Natural killer cell (primary cell): ENCODE data around the gene PTPRA. TPM values are rescaled to one million over a fixed set of nuclear protein-coding genes. Genes with fewer than 3 reads are reported as not detected.
A peak's percentile ranks its signal among the peaks of the same experiment; 100 is the strongest.

Source experiments
- ATAC-seq, 3 donors: fragments of 150-1000 bp in 2 of 3; fragments of 200-7000 bp in 1 of 3; cut with Tn5 transposase; 1 replicate in 1 of 3; 2 replicates in 2 of 3; pipeline ENCODE4 v1.10.0; 2021; ENCODE audit warnings: mild to moderate bottlenecking in 2 of 3, moderate library complexity in 2 of 3
- DNase-seq, 2 donors: peaks; one replicate each; pipeline versions ENCODE4 v3.0.0 to v3.0.0-alpha.2; 2013 to 2021; ENCODE audit warnings: mixed read lengths in 1 of 2
- H3K27ac ChIP-seq: one replicate; pipeline ENCODE4 v1.5.1; 2013; ENCODE audit warnings: mild to moderate bottlenecking, low read length
- H3K27me3 ChIP-seq: one replicate; pipeline ENCODE4 v1.6.1; 2013; ENCODE audit warnings: low read length; ENCODE audit not compliant: control insufficient read depth, insufficient read depth
- H3K36me3 ChIP-seq: one replicate; pipeline ENCODE4 v1.6.1; 2013; ENCODE audit warnings: low read length; ENCODE audit not compliant: control insufficient read depth, insufficient read depth
- H3K4me1 ChIP-seq: one replicate; pipeline ENCODE4 v1.6.1; 2013; ENCODE audit warnings: low read length; ENCODE audit not compliant: control insufficient read depth, insufficient read depth
- H3K4me3 ChIP-seq: one replicate; pipeline ENCODE4 v1.5.1; 2013; ENCODE audit warnings: low read length
- H3K9me3 ChIP-seq: one replicate; pipeline ENCODE4 v1.6.1; 2013; ENCODE audit warnings: low read length; ENCODE audit not compliant: control insufficient read depth, insufficient read depth
- H3K27ac Mint-ChIP-seq, 2 donors: one replicate each; pipeline ENCODE4 v1.8.0; 2022; ENCODE audit warnings: mild to moderate bottlenecking in 2 of 2, mixed read lengths in 2 of 2, moderate library complexity in 1 of 2
- H3K27me3 Mint-ChIP-seq, 2 donors: one replicate each; pipeline ENCODE4 v1.8.0; 2022; ENCODE audit warnings: low read depth in 2 of 2, mixed read lengths in 2 of 2
- H3K36me3 Mint-ChIP-seq: one replicate; pipeline ENCODE4 v1.8.0; 2022; ENCODE audit warnings: mixed read lengths
- H3K4me1 Mint-ChIP-seq, 2 donors: one replicate each; pipeline ENCODE4 v1.8.0; 2022; ENCODE audit warnings: mixed read lengths in 2 of 2
- H3K4me3 Mint-ChIP-seq: one replicate; pipeline ENCODE4 v1.8.0; 2022; ENCODE audit warnings: mild to moderate bottlenecking, moderate library complexity, mixed read lengths
- H3K9me3 Mint-ChIP-seq, 2 donors: one replicate each; pipeline ENCODE4 v1.8.0; 2022; ENCODE audit warnings: mixed read lengths in 2 of 2
- WGBS: methylation state at CpG from one replicate; pipeline ENCODE4 v1.1.7; 2013; ENCODE audit warnings: missing lambda C conversion rate; ENCODE audit not compliant: insufficient coverage; 5-methylcytosine and 5-hydroxymethylcytosine counted together
- intact Hi-C: fragments of 100-400 bp; cut with micrococcal nuclease; formaldehyde crosslinking; loops from one replicate; pipeline ENCODE4 v1.14.2; 2022
- total RNA-seq, 4 donors: library from RNA; stranded (reverse); fragments of 120-200 nt in 1 of 4; gene quantifications; one replicate each; pipeline versions ENCODE4 v1.2.3 to v1.2.4, GENCODE V29; 2013 to 2022
- TF ChIP-seq, protein P1 (sequence below): fragments of 200-600 bp; IDR thresholded peaks from one replicate; pipeline ENCODE4 v1.8.0; 2022; ENCODE audit warnings: antibody characterized with exemption

The PTPRA gene
- total RNA-seq, 3 donors from 2014 or later (not counting 1 experiment from before 2014, with no cell fraction given): 125 to 172 (median 141) TPM

DNA sequence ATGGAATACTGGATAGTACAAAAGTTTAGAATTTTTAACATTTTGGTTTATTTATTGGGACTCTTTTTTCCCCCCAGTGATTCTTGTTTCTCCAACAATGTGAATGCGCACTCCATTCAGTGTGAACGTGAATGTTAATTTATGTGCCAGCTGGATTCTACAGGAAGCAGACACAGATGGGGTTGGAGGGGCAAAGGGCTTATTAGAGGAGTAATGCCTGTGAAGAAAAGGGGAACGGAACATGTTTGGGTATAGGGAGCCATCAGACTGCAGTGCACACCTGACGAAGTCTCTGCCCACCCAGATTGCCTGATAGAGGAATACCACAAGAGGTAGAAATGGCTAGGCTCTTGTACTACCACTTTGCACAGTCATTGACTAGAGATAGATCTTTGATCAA, 48.2 kb downstream of the PTPRA start:
- 67% methylated on average over 4 of the region's 4 CpGs for WGBS
- ATAC-seq: no peak

DNA sequence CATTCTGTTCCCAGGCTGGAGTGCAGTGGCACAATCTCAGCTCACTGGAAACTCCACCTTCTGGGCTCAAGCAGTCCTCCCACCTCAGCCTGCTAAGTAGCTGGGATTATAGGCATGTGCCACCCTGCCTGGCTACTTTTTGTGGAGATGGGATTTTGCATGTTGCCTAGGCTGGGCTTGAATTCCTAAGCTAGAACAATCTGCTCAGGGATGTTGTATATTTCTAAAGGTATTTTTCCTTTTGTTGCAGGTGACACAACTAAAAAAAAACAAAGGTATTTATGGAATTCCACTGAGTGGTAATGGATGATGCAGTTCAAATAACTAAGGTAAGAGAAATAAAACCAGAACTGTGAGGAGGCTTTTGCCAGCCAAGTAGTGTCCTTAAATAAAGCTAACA, 49.7 kb downstream of the PTPRA start:
- Histone ChIP-seq H3K4me1 (no peaks in the 10 kb centered on the region), H3K27me3 (no peaks in the 10 kb centered on the region), H3K9me3 (no peaks in the 10 kb centered on the region), H3K4me3 (no peak overlapping the region), H3K27ac (no peak overlapping the region), H3K36me3 (peaks cover 15% of the 10 kb centered on the region)
- no peak overlapping the region for H3K27ac Mint-ChIP-seq
- ATAC-seq (no peak), DNase-seq (no peak)
- peaks cover 6% of the 10 kb centered on the region for H3K36me3 Mint-ChIP-seq
- TF ChIP-seq, protein P1, sequence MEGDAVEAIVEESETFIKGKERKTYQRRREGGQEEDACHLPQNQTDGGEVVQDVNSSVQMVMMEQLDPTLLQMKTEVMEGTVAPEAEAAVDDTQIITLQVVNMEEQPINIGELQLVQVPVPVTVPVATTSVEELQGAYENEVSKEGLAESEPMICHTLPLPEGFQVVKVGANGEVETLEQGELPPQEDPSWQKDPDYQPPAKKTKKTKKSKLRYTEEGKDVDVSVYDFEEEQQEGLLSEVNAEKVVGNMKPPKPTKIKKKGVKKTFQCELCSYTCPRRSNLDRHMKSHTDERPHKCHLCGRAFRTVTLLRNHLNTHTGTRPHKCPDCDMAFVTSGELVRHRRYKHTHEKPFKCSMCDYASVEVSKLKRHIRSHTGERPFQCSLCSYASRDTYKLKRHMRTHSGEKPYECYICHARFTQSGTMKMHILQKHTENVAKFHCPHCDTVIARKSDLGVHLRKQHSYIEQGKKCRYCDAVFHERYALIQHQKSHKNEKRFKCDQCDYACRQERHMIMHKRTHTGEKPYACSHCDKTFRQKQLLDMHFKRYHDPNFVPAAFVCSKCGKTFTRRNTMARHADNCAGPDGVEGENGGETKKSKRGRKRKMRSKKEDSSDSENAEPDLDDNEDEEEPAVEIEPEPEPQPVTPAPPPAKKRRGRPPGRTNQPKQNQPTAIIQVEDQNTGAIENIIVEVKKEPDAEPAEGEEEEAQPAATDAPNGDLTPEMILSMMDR: no peak
- no peaks in the 10 kb centered on the region for H3K27me3 Mint-ChIP-seq
- no peaks in the 10 kb centered on the region for H3K9me3 Mint-ChIP-seq
- peaks cover 32 to 41% of the 10 kb centered on the region in 2 donors for H3K4me1 Mint-ChIP-seq
- intact Hi-C loops: no loop called here
- no peak overlapping the region for H3K4me3 Mint-ChIP-seq

More for the DNA sequence above, 48.2 kb downstream of the PTPRA start:
- H3K4me3 Mint-ChIP-seq: no peak overlapping the region
- no peaks in the 10 kb centered on the region for H3K27me3 Mint-ChIP-seq
- intact Hi-C loops: no loop called here
- Histone ChIP-seq H3K27me3 (no peaks in the 10 kb centered on the region), H3K36me3 (peaks cover 12% of the 10 kb centered on the region), H3K9me3 (no peaks in the 10 kb centered on the region), H3K4me1 (no peaks in the 10 kb centered on the region), H3K4me3 (no peak overlapping the region), H3K27ac (no peak overlapping the region)
- TF ChIP-seq, protein P1: no peak
- DNase-seq: no peak
- peaks cover 39 to 42% of the 10 kb centered on the region in 2 donors for H3K4me1 Mint-ChIP-seq
- H3K27ac Mint-ChIP-seq: peak overlapping the region in 1 of 2 donors; percentile 56
- no peaks in the 10 kb centered on the region for H3K9me3 Mint-ChIP-seq
- peaks cover 6% of the 10 kb centered on the region for H3K36me3 Mint-ChIP-seq

DNA sequence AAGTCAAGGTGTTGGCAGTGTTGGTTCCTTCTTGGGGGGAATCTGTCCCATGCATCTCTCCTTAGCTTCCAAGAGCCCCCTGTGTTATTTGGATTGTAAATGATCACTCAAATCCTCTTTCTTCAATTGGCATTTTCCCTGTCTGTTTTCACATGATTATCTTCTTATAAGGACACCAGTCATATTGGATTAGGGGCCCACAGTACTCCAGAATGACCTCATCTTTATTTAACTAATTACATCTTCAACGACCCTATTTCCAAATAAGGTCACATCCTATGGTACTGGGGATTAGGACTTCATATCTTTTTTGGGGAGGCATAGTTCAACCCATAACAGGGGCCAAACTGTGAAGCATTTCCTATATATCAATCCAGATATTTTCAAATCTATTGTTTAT, 57.3 kb downstream of the PTPRA start:
- peaks cover 3 to 6% of the 10 kb centered on the region in 2 donors for H3K4me1 Mint-ChIP-seq
- TF ChIP-seq, protein P1: no peak
- no peak overlapping the region for H3K4me3 Mint-ChIP-seq
- Histone ChIP-seq H3K36me3 (peaks cover 15% of the 10 kb centered on the region), H3K27ac (no peak overlapping the region), H3K4me3 (no peak overlapping the region), H3K9me3 (no peaks in the 10 kb centered on the region), H3K27me3 (no peaks in the 10 kb centered on the region), H3K4me1 (no peaks in the 10 kb centered on the region)
- ATAC-seq: no peak
- intact Hi-C loops: no loop called here
- H3K27ac Mint-ChIP-seq: no peak overlapping the region
- H3K27me3 Mint-ChIP-seq: no peaks in the 10 kb centered on the region
- DNase-seq: no peak
- no CpG with 5 or more reads among the region's 1 CpG for WGBS
- no peaks in the 10 kb centered on the region for H3K9me3 Mint-ChIP-seq
- no peaks in the 10 kb centered on the region for H3K36me3 Mint-ChIP-seq

DNA sequence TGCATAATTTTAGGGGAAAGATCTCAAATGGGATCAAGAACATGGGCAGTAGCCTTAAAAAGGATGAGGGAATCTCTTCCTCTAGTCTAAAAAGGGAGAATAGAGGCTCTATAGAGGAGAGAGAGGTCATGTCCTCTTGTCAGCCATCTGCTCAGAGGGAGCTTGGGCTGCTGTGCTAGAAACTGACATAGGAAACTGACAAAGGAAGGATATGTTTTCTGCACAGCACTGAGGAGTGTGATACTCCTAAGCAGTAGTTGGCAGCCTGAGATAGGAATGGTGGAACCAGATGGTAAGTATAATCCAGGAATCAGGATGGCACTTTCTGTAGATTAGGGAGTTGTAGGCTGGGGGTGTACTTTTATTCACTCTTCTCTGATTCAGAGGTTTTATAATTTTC, 59.2 kb downstream of the PTPRA start:
- H3K9me3 Mint-ChIP-seq: no peaks in the 10 kb centered on the region
- no peaks in the 10 kb centered on the region for H3K27me3 Mint-ChIP-seq
- ATAC-seq (peak in 1 of 3 donors; percentile 39), DNase-seq (no peak)
- Histone ChIP-seq H3K27ac (no peak overlapping the region), H3K4me1 (no peaks in the 10 kb centered on the region), H3K4me3 (no peak overlapping the region), H3K36me3 (peaks cover 12% of the 10 kb centered on the region), H3K27me3 (no peaks in the 10 kb centered on the region), H3K9me3 (no peaks in the 10 kb centered on the region)
- H3K27ac Mint-ChIP-seq: no peak overlapping the region
- H3K4me1 Mint-ChIP-seq: peaks cover 0 to 5% of the 10 kb centered on the region in 2 donors
- H3K4me3 Mint-ChIP-seq: no peak overlapping the region
- TF ChIP-seq, protein P1: no peak
- intact Hi-C loops: no loop called here
- no peaks in the 10 kb centered on the region for H3K36me3 Mint-ChIP-seq
